HEK293 (cell line): Measurements from ENCODE around the gene TSPAN10.

ENCODE experiments used
- KLF9 ChIP-seq: fragments of 450-650 bp; formaldehyde crosslinking; IDR thresholded peaks from 2 replicates; pipeline ENCODE4 v1.5.1; 2016; ENCODE audit warnings: missing biosample characterization, missing genetic modification characterization, low read depth
- ZNF214 ChIP-seq: fragments of 450-650 bp; formaldehyde crosslinking; IDR thresholded peaks from 2 replicates; pipeline ENCODE4 v1.5.1; 2017; ENCODE audit warnings: missing biosample characterization, mild to moderate bottlenecking, missing genetic modification characterization, borderline replicate concordance
- TF ChIP-seq, protein P1 (sequence below): fragments of 450-650 bp; formaldehyde crosslinking; IDR thresholded peaks from 2 replicates; pipeline ENCODE4 v1.5.1; 2016; ENCODE audit warnings: missing biosample characterization, missing genetic modification characterization
- TF ChIP-seq, protein P2 (sequence below): fragments of 450-650 bp; formaldehyde crosslinking; IDR thresholded peaks from 2 replicates; pipeline ENCODE4 v1.5.1; 2016; ENCODE audit warnings: missing biosample characterization, missing genetic modification characterization
- TF ChIP-seq, protein P3 (sequence below): sonication (generic); formaldehyde crosslinking; IDR thresholded peaks from 2 replicates; pipeline ENCODE4 v1.8.1; 2022; ENCODE audit warnings: mild to moderate bottlenecking, moderate library complexity, missing genetic modification reagents

DNA sequence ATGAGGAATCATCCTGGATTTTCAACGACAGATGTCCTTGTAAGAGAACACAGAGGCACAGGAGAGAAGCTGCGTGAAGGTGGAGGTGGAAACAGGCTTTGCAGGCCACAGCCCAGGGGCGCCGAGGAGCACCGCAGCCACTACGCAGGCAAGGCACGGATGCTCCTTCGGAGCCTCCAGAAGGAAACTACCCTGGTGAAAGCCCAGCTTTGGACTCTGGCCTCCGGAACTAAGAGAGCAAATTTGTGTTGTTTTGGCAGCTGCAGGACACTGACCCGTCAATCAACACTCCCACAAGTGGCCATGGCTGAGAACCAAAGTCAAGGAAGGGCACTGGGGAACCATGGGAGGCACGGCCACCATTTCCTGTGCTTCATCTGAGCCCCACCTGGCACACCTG lies 43.2 kb downstream of the TSPAN10 start:
- TF ChIP-seq, protein P1, sequence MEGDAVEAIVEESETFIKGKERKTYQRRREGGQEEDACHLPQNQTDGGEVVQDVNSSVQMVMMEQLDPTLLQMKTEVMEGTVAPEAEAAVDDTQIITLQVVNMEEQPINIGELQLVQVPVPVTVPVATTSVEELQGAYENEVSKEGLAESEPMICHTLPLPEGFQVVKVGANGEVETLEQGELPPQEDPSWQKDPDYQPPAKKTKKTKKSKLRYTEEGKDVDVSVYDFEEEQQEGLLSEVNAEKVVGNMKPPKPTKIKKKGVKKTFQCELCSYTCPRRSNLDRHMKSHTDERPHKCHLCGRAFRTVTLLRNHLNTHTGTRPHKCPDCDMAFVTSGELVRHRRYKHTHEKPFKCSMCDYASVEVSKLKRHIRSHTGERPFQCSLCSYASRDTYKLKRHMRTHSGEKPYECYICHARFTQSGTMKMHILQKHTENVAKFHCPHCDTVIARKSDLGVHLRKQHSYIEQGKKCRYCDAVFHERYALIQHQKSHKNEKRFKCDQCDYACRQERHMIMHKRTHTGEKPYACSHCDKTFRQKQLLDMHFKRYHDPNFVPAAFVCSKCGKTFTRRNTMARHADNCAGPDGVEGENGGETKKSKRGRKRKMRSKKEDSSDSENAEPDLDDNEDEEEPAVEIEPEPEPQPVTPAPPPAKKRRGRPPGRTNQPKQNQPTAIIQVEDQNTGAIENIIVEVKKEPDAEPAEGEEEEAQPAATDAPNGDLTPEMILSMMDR (tag by site-specific recombination), result no peak
- TF ChIP-seq, protein P2, sequence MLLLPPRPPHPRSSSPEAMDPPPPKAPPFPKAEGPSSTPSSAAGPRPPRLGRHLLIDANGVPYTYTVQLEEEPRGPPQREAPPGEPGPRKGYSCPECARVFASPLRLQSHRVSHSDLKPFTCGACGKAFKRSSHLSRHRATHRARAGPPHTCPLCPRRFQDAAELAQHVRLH (tag by site-specific recombination), result no peak
- TF ChIP-seq KLF9 (tag by site-specific recombination) (no peak), ZNF214 (tag by site-specific recombination) (no peak)
- TF ChIP-seq, protein P3, sequence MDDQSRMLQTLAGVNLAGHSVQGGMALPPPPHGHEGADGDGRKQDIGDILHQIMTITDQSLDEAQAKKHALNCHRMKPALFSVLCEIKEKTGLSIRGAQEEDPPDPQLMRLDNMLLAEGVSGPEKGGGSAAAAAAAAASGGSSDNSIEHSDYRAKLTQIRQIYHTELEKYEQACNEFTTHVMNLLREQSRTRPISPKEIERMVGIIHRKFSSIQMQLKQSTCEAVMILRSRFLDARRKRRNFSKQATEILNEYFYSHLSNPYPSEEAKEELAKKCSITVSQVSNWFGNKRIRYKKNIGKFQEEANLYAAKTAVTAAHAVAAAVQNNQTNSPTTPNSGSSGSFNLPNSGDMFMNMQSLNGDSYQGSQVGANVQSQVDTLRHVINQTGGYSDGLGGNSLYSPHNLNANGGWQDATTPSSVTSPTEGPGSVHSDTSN (CRISPR knock-in tag), result no peak
